Subcutaneous adipose tissue (tissue), 4 donors: ENCODE data around the gene DNAH2. TPM values are rescaled to one million over a fixed set of nuclear protein-coding genes. Genes with fewer than 3 reads are reported as not detected.

Experiments used
- CTCF ChIP-seq: fragments of 450-650 bp; IDR thresholded peaks from one replicate; pipeline ENCODE4 v1.5.1; 2016; ENCODE audit warnings: low read depth, mild to moderate bottlenecking, control low read depth, antibody characterized with exemption, moderate library complexity
- total RNA-seq, 4 donors: library from RNA; depleted of rRNA; stranded (reverse); fragments of >200 nt; gene quantifications; one replicate each; pipeline ENCODE4 v1.1.0, GENCODE V29; 2016

The DNAH2 gene
- total RNA-seq, 4 donors from 2014 or later: under 0.01 to 0.22 (median 0.18) TPM

- no peak for TF ChIP-seq CTCF
These were observed 12.0 kb upstream of the DNAH2 start for GRCh38 chr17:7705269-7706255.

GRCh38 chr17:7706631-7707354, 10.8 kb upstream of the DNAH2 start:
- TF ChIP-seq CTCF: no peak

- no peak for TF ChIP-seq CTCF
These were observed 10.1 kb upstream of the DNAH2 start for GRCh38 chr17:7707446-7707845.

- TF ChIP-seq CTCF: no peak
These were observed 9.4 kb upstream of the DNAH2 start for GRCh38 chr17:7707858-7708750.

GRCh38 chr17:7709031-7709430, 8.5 kb upstream of the DNAH2 start:
- no peak for TF ChIP-seq CTCF

GRCh38 chr17:7710301-7710700, 7.2 kb upstream of the DNAH2 start:
- TF ChIP-seq CTCF: no peak
